ENCODE results near the gene ROBO1. TPM values are rescaled to one million over a fixed set of nuclear protein-coding genes. Genes with fewer than 3 reads are reported as not detected.

ROBO1 gene
- 90.7 TPM for total RNA-seq

GRCh38 chr3:79767905-79768267, at the start of gene ROBO1:
Gene ROBO1, minus strand, starts transcription at chr3:79767998.

